HG03354 (cell line): ENCODE measurements around the gene NFATC1.

Experiments
- ATAC-seq: cut with Tn5 transposase; IDR thresholded peaks from one replicate; pipeline ENCODE4 v1.9.1; 2021; ENCODE audit warnings: mild to moderate bottlenecking; ENCODE audit not compliant: unreplicated experiment, poor library complexity, severe bottlenecking

NFATC1 gene

DNA sequence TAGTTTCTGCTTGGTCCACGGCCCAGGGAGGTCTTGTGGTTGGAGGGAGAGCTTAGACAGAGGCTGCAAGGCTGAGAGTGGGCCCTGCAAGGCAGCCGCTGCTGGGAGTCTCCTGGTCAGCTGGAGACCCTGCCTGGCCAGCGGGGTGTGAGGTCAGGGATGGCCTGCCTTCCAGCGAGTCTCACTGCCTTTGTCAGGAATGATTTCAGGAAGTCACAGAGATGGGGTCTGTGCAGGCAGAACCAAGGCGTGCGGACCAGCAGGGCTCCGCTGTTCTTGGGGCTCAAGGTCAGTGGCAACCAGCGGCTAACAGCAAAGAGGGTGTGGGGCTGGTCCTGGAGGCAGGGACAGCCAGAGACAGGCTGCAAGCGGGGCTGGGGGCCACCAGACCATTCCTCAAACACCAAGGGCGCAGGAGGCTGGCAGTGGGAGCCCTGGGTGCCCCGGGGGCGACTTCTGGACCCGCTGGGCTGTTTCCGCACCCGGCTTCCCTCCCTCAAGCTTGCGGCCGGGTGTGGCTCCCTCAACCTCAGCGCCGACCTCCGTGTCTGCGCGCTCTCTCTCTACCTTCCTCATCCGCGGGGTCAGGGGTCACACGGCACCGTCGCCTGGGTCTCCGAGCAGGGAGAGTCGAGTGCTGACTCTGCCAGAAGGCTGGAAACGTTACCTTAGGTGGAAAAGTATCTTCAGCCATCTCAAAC, 159.4 kb downstream of the NFATC1 start:
- ATAC-seq: no peak

DNA sequence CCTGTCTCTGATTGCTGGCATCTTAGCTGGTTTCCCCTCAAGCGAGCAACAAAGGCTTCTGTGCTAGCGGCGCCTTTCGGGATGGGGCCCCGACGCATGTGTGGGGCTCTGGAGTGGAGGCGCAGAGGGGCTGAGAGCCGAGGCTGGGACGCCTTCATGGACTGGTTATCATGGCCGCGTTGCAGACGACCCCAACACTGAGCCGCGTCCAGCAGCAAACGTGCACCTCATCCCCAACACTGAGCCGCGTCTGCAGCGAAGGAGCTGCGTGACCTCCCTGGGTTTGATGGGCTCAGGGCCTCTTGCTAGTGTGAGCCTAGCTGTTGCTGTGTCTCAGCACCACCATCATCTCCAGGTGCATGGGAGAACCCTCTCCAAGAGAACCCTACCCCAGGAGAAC, 160.2 kb downstream of the NFATC1 start:
- ATAC-seq: no peak

DNA sequence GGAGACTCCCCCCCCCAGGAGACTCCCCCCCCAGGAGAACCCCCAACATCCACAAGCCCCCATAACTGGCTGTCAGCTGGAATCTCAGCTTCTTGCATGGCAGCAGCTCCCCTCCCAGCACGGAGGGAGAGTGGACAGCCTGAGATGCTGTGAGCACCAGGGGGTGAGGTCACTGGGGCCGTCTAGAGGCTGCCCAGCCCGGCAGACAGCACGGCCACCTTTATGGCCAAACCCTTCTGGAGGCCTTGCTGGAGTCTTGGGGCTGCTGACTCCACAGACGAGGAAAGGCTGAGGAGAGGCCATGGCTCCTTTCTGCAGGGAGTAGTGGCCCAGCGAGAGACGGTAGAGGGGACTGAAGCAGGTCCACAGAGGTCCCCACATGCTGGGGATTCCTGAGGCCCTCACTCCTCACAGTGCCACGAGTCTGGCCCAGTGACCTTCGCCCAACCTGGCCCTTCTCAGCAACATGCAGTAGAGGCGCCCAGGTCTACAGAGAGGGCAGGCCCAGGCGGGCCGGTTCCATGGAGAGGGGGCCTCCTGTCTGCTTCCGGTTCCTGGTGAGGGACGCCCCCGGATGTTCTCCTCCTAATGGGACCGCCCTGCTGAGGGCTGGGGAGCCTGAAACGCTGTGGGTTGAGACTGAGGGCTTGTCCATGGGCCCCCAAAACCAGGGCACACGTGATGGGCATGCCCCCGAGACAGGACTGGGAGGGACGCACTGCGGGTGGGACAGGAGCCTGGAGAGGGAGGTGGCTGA, 161.3 kb downstream of the NFATC1 start:
- ATAC-seq: no peak

DNA sequence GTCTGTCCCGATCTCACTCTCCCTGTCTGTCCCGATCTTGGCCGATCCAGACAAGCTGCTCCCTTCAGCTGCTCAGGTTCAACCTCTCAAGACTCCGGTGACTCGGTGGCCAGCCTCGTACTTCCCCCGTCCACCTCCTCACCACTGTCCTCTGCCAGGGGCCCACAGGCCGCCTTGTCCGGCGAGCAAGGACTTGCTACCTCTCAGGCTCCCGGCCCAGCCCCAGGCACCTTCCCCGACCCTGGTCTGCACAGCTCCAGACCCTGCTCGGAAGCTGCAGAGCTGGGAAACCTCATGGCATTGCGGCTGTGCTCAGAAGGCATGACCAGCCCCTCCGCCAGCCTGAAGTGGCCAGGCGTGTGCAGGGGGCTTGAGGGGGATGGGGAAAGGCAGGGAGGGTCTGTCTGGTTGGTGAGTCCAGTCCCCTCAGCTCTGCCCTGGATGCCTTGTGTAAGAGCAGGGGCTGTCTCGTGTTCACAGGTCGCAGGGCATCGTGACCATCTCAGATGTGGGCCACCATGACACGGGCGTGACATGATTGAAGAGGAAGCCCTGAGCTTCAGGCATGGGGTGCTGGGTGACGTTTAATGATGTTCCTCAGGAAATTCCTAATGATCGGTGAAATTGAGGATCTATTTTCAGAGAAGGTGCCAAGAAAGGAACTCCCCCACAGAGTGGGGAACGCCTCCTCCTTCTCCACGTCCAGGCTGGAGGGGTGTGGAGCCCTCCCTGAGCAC, 162.6 kb downstream of the NFATC1 start:
- no peak for ATAC-seq

DNA sequence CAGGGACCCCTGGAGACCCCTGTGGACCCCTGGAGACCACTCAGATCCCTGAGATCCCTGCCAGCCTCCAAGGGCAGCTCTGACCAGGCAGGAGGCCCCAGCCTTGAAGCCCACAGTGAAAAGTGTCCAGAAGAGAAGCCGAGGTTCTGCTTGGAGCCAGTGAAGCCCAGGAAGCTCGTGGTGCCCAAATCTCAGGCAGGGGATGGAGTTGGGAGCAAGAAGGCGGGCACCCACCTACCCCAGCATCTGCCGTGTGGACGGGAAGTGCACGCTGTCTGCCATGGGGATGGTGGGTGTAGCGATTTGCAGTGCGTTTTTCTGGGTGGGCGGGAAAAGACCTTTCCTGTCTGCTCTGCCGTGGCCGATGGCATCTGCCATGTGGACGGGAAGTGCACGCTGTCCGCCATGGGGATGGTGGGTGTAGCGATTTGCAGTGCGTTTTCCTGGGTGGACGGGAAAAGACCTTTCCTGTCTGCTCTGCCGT, 163.2 kb downstream of the NFATC1 start:
- no peak for ATAC-seq

DNA sequence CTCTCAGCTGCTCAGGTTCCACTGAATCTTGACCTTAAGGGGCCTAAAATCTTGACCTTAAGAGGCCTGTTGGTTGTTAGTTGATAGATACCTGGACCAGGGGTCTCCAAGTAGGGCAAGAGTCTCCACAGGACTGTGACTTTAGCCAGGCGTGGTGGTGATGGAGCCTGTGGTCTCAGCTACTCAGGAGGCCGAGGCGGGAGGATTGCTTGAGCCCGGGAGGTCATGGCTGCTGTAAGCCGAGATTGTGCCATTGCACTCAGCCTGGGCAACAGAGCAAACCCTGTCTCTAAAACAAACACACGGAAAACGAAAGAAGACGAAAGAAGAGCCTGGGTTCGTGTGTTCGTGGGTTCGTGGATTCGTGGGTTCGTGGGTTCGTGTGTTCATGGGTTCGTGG, 163.7 kb downstream of the NFATC1 start:
- no peak for ATAC-seq

DNA sequence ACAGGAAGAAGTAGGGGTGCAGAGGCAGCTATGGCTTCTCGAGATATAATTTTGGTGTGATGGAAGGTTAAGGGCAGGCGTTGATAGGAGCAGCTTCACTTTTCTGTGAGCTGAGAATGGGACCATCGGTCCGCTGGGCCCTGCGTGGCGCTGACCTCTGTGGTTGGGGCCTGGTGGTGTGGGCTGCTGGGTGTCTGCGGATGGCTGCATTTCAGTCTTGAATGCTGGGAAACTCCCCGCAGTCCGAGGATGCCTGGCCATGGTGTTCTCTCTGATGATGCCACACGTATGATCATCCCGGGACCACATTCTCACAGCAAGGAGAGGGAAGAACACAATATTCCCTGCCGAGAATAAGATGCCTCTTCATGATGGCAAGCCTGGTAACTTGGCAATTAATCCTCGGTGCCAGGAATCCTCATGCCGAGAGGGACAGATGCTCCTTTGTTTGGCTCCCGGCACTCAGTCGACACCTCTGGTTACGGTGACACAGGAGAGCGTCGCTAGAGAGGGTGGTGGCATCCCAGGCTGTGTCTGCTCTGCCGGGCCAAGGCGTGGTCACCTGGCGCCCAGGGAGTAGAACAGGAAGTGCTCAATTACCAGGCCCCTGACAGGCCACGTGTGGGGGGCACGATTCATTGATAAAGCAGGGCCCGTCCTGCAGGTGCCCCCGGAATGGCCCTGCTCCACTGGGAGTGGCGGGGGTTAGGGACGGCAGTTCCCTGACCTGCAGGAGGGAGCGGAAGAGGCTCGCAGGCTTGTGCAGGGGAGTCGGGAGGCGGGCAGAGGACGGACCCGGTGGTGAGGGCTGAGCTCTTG, 164.5 kb downstream of the NFATC1 start:
- no peak for ATAC-seq

DNA sequence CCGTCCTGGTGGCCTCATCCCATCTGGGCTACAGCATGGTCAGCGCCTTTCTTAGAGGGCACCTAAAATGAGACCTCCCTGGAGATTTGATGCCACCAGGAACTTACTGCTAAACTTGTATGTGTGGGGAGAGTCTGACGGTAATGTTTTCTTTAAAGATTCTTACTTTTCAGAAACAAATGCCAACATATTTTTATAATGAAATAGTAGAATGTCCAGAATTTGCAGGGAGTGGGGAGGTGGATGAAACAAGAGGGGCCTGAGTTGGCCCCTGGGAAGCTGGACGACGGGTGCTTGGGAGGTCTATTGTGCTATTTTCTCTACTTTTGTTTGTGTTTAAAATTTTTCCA, 165.1 kb downstream of the NFATC1 start:
- ATAC-seq: no peak

DNA sequence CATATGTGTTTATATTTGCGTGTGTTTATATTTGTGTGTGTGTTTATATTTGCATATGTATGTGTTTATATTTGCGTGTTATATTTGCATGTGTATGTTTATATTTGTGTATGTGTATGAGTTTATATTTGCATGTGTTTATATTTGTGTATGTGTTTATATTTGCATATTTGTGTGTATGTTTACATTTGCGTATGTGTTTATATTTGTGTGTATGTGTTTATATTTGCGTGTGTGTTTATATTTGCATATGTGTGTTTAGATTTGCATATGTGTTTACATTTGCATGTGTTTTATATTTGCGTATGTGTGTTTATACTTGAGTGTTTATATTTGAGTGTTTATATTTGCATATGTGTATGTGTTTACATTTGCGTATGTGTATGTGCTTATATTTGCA, 168.2 kb downstream of the NFATC1 start:
- no peak for ATAC-seq

DNA sequence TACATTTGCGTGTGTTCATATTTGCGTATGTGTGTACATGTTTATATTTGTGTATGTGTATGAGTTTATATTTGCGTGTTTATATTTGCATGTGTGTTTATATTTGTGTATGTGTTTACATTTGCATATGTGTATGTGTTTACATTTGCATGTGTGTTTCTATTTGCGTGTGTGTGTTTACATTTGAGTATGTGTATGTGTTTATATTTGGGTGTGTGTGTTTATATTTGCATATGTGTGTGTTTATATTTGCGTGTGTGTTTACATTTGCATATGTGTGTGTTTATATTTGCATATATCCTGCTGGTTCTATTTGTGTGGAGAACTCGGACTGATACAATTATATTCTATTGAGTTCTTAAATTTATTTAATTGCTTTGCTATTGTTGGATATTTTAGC, 168.7 kb downstream of the NFATC1 start:
- ATAC-seq: no peak

DNA sequence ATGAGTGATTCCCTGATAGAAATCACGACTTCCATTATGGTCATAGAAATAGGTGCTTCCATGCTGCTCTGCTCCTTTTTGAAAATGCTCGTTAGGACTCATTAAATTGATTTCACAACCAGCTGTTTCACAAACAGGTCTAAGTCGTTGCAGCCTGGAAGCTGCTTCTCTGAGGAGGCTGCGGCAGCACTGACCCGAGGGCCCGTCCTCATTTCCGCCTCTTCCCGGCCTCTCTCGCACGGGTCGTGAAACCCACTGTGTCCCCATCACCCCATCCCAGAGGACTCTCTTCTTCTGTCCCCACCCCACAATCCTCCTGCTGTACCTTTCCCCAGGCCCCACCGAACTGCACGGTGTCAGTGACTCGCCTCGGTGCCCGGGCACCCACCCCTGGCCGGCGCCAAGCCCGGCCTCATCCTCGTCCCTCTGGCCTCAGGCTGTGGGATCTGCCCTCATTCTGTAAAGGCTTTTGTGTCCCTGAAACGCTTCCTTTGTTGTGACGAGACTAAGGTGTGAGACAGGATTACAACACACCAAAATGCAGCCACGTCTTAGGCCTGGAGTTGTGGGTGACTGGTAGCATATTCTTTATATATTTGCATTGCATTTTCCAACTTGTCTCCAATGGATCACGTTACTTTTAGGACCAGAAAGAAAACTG, 171.2 kb downstream of the NFATC1 start:
- ATAC-seq: no peak

DNA sequence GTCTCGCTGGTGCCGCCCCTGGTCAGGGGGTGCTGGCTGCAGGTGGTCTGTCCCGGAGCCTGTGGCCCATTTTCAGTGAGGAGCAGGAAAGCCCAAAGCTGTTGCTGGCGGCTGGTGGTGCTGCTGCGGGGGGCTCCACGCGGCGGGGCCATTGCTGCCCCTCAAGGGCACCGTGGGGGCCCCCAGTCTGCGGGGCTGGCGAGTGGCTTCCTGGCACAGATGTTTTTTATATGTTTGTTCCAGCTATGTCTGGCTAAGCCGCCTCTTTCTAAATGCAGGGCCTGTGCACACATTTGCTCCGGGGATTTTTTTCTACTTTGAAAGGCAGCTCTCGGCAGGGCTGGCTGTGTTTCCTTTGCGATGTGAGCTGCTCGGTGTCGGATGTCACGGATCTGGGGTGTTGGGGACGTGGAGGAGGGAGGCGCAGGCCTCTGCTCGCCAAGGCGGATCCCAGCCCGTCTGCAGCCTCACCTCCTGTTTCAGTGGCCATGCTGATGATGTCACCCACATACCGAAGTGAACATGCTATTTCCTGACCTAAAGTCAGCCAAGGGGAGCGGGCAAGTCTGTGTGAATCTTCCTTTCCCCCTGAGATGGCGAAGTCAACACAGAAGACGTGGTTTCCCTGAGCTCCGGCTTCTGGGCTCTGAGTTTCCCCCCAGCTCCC, 171.9 kb downstream of the NFATC1 start:
- ATAC-seq: no peak

DNA sequence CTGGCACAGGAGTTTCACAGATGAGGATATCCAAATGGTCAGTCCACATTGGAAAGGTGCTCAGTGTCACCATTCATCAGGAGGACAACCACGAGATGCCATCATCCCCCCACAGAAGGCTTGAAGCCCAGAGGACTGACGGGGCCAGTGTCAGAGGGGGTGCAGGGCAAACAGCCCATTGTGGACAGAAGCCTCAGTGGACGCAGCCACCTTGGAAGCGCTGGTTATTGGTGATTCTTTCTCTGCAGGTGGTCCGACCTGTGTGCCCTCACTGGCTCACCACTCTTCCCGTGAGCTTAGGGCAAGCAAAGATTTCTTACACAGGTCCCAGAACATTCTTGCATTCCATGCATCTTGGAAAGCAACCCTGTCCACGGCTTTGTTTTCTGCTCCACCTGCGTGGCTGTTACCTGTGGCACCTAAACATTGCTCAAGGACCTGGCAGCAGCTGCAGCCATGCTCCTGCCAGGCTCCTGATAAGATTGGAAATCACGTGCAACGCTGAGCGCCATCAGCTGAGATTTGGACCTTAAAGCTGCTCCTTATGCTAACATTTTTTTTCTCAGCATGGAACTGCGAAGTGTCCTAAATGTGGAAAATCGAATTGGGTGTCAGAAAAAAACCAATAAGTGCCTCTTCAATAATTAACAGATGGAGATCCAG, 172.9 kb downstream of the NFATC1 start:
- no peak for ATAC-seq

DNA sequence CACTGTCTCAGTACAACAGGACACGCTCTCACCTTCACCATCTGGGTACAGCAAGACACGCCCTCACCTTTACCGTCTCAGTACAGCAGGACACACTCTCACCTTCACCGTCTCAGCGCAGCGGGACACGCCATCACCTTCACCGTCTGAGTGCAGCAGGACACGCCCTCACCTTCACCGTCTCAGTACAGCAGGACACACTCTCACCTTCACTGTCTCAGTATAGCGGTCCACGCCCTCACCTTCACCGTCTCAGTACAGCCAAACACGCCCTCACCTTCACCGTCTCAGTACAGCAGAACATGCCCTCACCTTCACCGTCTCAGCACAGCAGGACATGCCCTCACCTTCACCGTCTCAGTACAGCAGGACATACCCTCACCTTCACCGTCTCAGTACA, 174.0 kb downstream of the NFATC1 start:
- no peak for ATAC-seq

DNA sequence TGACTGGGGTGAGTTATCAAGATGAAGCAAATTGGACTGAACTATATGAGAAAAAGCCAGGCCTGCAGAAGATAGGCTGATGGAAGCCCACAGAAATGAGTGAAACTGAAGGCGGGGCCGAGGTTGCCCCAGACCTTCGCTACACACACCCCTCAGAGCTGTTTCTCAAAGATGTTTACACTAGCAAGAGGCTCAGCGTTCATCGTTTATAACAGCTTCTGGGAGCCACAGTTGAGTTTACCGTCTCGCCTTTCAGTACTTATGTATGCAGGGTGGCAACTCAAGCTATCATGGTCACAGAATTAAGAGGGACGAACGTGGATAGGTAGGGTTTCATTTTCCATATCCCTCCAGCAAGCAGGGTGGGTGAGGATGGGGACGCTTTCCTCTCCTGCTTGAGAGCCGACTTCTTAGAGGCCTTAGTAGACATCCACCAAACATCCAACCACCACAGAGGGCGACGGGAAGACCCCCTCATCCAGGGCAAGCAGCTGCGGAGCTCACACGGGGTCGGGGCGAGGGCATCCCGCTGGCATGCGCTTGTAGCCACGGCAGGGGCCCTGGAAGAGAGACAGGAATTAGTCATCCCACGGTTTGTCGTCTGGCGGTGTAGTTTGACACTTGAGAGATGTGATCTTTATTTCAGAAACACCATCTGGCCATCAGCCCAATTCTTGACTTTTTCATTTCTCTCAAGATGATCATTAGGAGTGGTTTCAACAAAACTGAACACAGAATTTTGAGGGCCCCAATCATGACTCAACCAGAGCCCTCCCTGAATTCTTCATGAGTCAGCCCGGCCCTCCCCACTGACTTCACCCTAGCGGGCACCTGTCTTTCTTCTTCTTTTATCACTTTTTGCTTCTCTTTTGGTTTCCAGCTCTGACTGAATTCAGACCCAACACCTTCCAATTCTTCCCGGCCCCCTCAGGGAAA, 174.8 kb downstream of the NFATC1 start:
- no peak for ATAC-seq

DNA sequence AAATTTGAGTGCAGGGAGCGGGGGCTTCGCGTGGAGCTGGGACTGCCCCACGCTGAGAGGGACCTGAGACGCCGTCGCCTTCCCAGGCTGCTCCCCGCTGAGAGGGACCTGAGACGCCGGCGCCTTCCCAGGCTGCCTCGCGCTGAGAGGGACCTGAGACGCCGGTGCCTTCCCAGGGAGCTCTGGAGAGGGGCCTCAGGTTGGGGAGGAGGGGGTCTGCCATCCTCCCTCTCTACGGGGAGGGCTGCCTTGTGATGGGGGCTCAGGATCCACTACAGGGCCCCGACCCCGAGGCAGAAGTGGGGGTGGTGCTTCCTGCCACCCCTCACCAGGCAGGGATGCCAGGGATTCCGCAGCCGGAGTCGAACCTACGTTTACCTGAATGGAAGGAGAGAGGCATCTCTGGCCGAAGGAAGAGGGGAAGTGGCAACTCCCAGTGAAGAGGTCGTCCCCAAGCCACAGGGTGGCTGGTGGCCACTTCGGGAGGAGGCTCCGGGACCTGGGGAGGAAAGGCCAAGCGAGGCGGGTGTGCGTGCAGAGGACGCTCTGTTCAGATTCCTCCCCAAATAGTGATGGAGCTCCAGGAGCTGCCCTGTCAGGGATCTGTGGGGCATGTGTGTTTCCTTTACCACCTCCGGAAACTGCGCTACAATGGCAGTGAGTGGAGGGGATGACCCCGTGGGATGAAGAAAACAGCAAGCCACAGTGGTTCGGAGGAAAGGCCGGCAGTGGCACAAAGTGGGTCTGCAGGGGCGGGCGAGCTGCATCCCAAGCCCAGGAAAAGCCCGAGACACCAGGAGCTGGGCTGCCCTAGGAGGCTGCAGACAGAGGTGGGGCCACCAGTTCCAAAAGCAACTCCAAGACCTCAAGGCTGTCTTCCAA, 175.7 kb downstream of the NFATC1 start:
- no peak for ATAC-seq
